GM12892 (cell line): ENCODE data around the gene MCL1.

ENCODE experiments used
- POLR2A ChIP-seq: IDR thresholded peaks from 2 replicates; pipeline ENCODE4 v1.6.1; 2011; ENCODE audit warnings: low read depth, low read length, control low read depth
- POLR2AphosphoS5 ChIP-seq: IDR thresholded peaks from 2 replicates; pipeline ENCODE4 v1.6.1; 2011; ENCODE audit warnings: low read depth, low read length, control low read depth
- TAF1 ChIP-seq: IDR thresholded peaks from 2 replicates; pipeline ENCODE4 v1.6.1; 2011; ENCODE audit warnings: low read depth, mild to moderate bottlenecking, control low read depth, low read length, borderline replicate concordance

- peak; percentile 21; the same call in 1 of the 2 replicates for TF ChIP-seq POLR2AphosphoS5
- TF ChIP-seq TAF1: no peak
- TF ChIP-seq POLR2A: no peak
Observed at GRCh38 chr1:150560576-150561253, 18.7 kb downstream of the MCL1 start.
